Measurements from ENCODE around the gene TMEM156. TPM values are rescaled to one million over a fixed set of nuclear protein-coding genes. Genes with fewer than 3 reads are reported as not detected.

TMEM156 gene
- total and polyA plus RNA-seq, 10 donors = 10.5 to 76.1 (median 17.0) TPM

DNA sequence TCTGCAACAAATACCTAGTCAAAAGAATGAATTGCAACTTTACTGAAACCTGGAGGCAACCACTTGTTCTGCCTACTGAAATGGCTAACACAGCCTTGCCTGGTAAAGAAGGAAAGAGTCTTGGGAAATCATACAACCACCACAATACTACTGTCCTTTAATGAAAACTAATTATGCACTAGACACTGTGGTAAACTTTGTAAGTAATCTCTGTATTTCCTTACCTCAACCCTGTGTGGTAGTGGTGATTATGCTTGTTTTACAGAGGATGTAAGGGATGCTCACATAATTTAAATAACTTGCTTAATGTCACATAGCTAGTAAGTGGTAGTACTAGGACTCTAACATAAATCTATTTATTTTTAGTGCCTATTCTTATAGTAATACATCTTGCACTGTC is 44.7 kb downstream of the TMEM156 start:
- no peak for DNase-seq
- Histone ChIP-seq H3K4me1 (peaks cover 0 to 30% (median 12%) of the 10 kb centered on the region in 6 donors), H3K27ac (peak overlapping the region in 5 of 8 donors; percentile 9 to 73 (median 66)), H3K4me3 (no peak overlapping the region), H3K36me3 (peaks cover 0 to 56% (median 0%) of the 10 kb centered on the region in 6 donors), H3K9me3 (no peaks in the 10 kb centered on the region), H3K27me3 (replicated peaks in 1 of 7) (no peaks in the 10 kb centered on the region)
- TF ChIP-seq POLR2A (IDR thresholded peaks at IDR 0.05) = no peak
- TF ChIP-seq, protein P1, sequence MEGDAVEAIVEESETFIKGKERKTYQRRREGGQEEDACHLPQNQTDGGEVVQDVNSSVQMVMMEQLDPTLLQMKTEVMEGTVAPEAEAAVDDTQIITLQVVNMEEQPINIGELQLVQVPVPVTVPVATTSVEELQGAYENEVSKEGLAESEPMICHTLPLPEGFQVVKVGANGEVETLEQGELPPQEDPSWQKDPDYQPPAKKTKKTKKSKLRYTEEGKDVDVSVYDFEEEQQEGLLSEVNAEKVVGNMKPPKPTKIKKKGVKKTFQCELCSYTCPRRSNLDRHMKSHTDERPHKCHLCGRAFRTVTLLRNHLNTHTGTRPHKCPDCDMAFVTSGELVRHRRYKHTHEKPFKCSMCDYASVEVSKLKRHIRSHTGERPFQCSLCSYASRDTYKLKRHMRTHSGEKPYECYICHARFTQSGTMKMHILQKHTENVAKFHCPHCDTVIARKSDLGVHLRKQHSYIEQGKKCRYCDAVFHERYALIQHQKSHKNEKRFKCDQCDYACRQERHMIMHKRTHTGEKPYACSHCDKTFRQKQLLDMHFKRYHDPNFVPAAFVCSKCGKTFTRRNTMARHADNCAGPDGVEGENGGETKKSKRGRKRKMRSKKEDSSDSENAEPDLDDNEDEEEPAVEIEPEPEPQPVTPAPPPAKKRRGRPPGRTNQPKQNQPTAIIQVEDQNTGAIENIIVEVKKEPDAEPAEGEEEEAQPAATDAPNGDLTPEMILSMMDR (IDR thresholded peaks at IDR 0.05 in 8 of 11, conservative IDR thresholded peaks at IDR 0.05 in 3 of 11) = no peak
- intact Hi-C loops (cut with DNase I; ENCODE audit: low total_unique reads) = no loop called here

DNA sequence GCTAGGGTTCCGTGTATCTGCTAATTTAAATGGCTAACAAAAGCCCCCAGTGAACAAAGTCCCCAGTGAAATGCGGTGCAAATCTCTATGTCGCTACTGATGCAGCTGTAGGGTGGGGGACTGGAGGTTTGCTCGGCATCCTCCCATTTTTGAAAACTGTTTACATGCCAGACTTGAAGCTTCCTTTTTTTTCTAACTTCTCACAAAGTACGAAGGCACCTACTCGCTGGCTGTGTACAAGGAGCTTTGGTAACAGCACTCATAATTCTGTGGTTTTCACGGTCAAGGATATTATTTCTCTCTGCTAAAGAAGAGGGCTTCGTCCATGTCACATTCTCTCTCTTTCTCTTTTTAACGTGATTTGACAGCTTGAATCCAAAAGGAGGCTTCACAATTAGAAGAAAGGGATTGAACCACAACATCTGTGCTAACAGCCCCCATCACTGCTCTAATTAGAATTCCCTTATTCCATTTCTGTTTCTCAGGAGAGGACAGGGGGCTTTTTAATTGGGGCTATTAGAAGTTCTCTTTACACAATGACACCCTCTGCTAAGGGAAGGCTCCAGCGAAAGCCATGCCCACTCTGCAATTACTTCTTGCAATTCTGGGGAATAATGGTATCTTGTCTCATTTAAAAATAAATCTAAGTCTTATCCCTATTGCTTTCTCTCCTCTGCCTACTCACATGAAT is 46.7 kb downstream of the TMEM156 start:
- DNase-seq = no peak
- H3K27me3 ChIP-seq (replicated peaks in 1 of 7) = no peaks in the 10 kb centered on the region
- peak overlapping the region in 1 of 8 donors; percentile 8 for H3K4me3 ChIP-seq
- intact Hi-C loops (cut with DNase I; ENCODE audit: low total_unique reads) = no loop called here
- H3K9me3 ChIP-seq = no peaks in the 10 kb centered on the region
- peak overlapping the region in 7 of 8 donors; percentile 4 to 73 (median 49) for H3K27ac ChIP-seq
- peaks cover 0 to 30% (median 12%) of the 10 kb centered on the region in 6 donors for H3K4me1 ChIP-seq
- TF ChIP-seq POLR2AphosphoS5 (IDR thresholded peaks at IDR 0.05) = no peak
- TF ChIP-seq POLR2A (IDR thresholded peaks at IDR 0.05) = no peak
- TF ChIP-seq, protein P1 (IDR thresholded peaks at IDR 0.05 in 8 of 11, conservative IDR thresholded peaks at IDR 0.05 in 3 of 11) = no peak
- WGBS, 5 donors = 41 to 49% (median 42%) methylated on average over 10 of the region's 10 CpGs
- peaks cover 0 to 47% (median 2%) of the 10 kb centered on the region in 6 donors for H3K36me3 ChIP-seq

DNA sequence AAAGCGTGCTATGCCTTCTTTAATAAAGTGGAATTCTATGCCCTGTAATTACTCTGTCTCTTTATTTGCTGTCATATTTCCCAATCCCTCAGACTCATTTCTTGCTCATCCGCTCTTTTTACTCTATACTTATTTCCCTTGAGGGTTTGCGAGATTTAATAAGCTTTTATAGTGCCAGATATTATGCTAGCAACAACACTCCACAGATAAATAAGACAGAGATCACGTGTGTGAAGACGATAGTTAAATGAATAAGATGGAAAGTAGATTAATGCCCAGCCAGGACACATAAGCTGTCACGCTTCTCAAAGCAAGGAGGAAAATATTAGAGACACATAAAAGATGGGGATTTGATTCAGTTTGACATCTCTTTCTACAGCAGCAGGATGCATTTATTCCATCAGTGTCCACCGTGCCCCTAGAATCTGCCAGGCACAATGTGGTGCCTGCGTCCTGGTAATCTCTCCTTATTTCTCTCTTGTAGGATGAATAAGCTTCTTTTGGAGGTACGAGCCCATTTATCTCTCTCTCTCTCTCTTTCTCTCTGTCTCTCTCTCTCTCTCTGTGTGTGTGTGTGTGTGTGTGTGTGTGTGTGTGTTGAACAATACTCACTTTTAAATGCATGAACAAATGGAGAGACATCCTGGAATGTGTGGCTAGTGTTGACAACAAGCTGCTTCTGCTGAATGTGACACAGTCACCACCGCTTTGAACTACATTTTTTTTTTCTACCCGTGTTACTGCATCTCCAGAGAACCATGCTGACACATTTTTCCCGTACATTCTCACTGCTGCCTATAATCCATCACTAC is 48.2 kb downstream of the TMEM156 start:
- Histone ChIP-seq H3K9me3 (no peaks in the 10 kb centered on the region), H3K4me3 (no peak overlapping the region), H3K36me3 (peaks cover 0 to 49% (median 6%) of the 10 kb centered on the region in 6 donors), H3K4me1 (peaks cover 0 to 30% (median 12%) of the 10 kb centered on the region in 6 donors), H3K27ac (no peak overlapping the region), H3K27me3 (replicated peaks in 1 of 7) (no peaks in the 10 kb centered on the region)
- intact Hi-C loops (cut with DNase I; ENCODE audit: low total_unique reads) = no loop called here
- TF ChIP-seq, protein P1 (IDR thresholded peaks at IDR 0.05 in 8 of 11, conservative IDR thresholded peaks at IDR 0.05 in 3 of 11) = no peak
- no peak for TF ChIP-seq POLR2A (IDR thresholded peaks at IDR 0.05)
- no peak for TF ChIP-seq POLR2AphosphoS5 (IDR thresholded peaks at IDR 0.05)
- DNase-seq = no peak
- WGBS, 5 donors = 81 to 92% (median 87%) methylated on average over 12 of the region's 12 CpGs

DNA sequence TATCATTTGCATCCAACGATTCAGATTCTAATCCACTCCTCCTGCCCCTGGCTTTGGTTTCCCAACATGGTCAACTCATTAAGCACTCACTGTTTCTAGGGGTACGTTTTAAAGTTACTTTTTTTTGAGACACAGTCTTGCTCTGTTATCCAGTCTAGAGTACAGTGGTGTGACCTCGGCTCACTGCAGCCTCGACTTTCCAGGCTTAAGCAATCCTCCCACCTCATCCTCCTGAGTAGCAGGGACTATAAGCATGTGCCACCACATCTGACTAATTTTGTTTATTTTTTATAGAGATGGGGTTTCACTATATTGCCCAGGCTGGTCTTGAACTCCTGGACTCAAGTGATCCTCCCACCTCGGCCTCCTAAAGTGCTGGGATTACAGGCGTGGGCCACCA is 48.9 kb downstream of the TMEM156 start:
- no peak for DNase-seq
- TF ChIP-seq, protein P1 (IDR thresholded peaks at IDR 0.05 in 8 of 11, conservative IDR thresholded peaks at IDR 0.05 in 3 of 11) = no peak
- TF ChIP-seq POLR2A (IDR thresholded peaks at IDR 0.05) (no peak), POLR2AphosphoS5 (IDR thresholded peaks at IDR 0.05) (no peak)
- Histone ChIP-seq H3K27ac (no peak overlapping the region), H3K4me1 (peaks cover 0 to 30% (median 12%) of the 10 kb centered on the region in 6 donors), H3K36me3 (peaks cover 0 to 48% (median 8%) of the 10 kb centered on the region in 6 donors), H3K9me3 (no peaks in the 10 kb centered on the region), H3K4me3 (no peak overlapping the region), H3K27me3 (replicated peaks in 1 of 7) (no peaks in the 10 kb centered on the region)
- 84 to 95% (median 92%) methylated on average over 6 of the region's 6 CpGs for WGBS, 5 donors
- intact Hi-C loops (cut with DNase I; ENCODE audit: low total_unique reads) = no loop called here

Data from spleen (tissue), 11 donors.